Endothelial cell of umbilical vein (primary cell): ENCODE data around the gene AGPS. TPM values are rescaled to one million over a fixed set of nuclear protein-coding genes. Genes with fewer than 3 reads are reported as not detected.

Experiments used
- BruUV-seq: library from RNA; stranded (reverse); fragments of 400-500 nt; replicated peaks from 2 replicates; lab custom pipeline; 2021; lab: Mats Ljungman, UMichigan
- CTCF ChIA-PET: fragments of 300-600, 350-600 bp; sonication (Branson Sonifier 250); formaldehyde crosslinking; loops from one replicate; lab custom pipeline; 2021; ENCODE audit warnings: antibody characterized with exemption, inconsistent platforms; lab: Charles Lee
- POLR2A ChIA-PET: fragments of 300-600, 350-600 bp; sonication (Branson Sonifier 250); formaldehyde crosslinking; loops from one replicate; lab custom pipeline; 2021; ENCODE audit warnings: antibody characterized with exemption, inconsistent platforms; lab: Charles Lee
- DNase-seq: peaks from one replicate; pipeline ENCODE4 v3.0.0-alpha.2; 2011; ENCODE audit warnings: low read depth, low spot score
- FAIRE-seq: peaks from 2 replicates; lab custom pipeline; 2011; peaks lifted over from hg19 to GRCh38; lab: Jason Lieb, UNC
- H2AFZ ChIP-seq: 2 replicates; pipeline ENCODE4 v1.6.0; 2012; ENCODE audit warnings: low read depth, low read length, control low read depth, inconsistent platforms
- H3K27ac ChIP-seq: 2 replicates; pipeline ENCODE4 v1.5.1; 2011; ENCODE audit warnings: low read depth, mild to moderate bottlenecking, control low read depth, low read length, moderate library complexity; ENCODE audit not compliant: insufficient read depth
- H3K27me3 ChIP-seq, 2 experiments: 2 replicates each; pipeline versions ENCODE4 v1.6.0 to v1.6.1; 2011; ENCODE audit warnings: low read length in 2 of 2, mixed read lengths in 1 of 2; ENCODE audit not compliant: control insufficient read depth in 2 of 2, insufficient read depth in 2 of 2
- H3K36me3 ChIP-seq, 2 experiments: 2 replicates in 1 of 2; 3 replicates in 1 of 2; pipeline ENCODE4 v1.5.1; 2011; ENCODE audit warnings: low read length in 2 of 2, mild to moderate bottlenecking in 1 of 2, moderate library complexity in 1 of 2; ENCODE audit not compliant: control insufficient read depth in 2 of 2, insufficient read depth in 2 of 2; ENCODE audit errors: extremely low read depth in 1 of 2
- H3K4me1 ChIP-seq: 3 replicates; pipeline ENCODE4 v1.5.1; 2011; ENCODE audit warnings: mild to moderate bottlenecking, low read length; ENCODE audit not compliant: control insufficient read depth, insufficient read depth; ENCODE audit errors: extremely low read depth
- H3K4me2 ChIP-seq: 2 replicates; pipeline ENCODE4 v1.6.1; 2011; ENCODE audit warnings: low read length, control low read depth, mixed read lengths; ENCODE audit not compliant: insufficient read depth
- H3K4me3 ChIP-seq, 3 experiments: fragments of 200-600 bp in 1 of 3; sonication (generic), shearing (Covaris generic) in 1 of 3; replicated peaks in 1 of 3; 2 replicates each; pipeline ENCODE4 v1.5.1; 2011 to 2016; ENCODE audit warnings: control low read depth in 3 of 3, low read length in 3 of 3, mild to moderate bottlenecking in 2 of 3, inconsistent platforms in 1 of 3, low read depth in 1 of 3, moderate library complexity in 1 of 3; ENCODE audit not compliant: insufficient read depth in 1 of 3
- H3K79me2 ChIP-seq: 2 replicates; pipeline ENCODE4 v1.6.0; 2012; ENCODE audit warnings: low read length, inconsistent platforms; ENCODE audit not compliant: control insufficient read depth, insufficient read depth
- H3K9ac ChIP-seq: replicated peaks from 2 replicates; pipeline ENCODE3; 2011; ENCODE audit warnings: low read length, control low read depth; ENCODE audit not compliant: insufficient read depth; ENCODE audit errors: extremely low read depth
- H3K9me1 ChIP-seq: replicated peaks from 3 replicates; pipeline ENCODE4 v1.6.0; 2011; ENCODE audit warnings: mild to moderate bottlenecking, low read length; ENCODE audit not compliant: control insufficient read depth, insufficient read depth; ENCODE audit errors: extremely low read depth
- H3K9me3 ChIP-seq: replicated peaks from 2 replicates; pipeline ENCODE4 v1.5.1; 2012; ENCODE audit warnings: low read length, inconsistent platforms; ENCODE audit not compliant: control insufficient read depth, insufficient read depth
- H4K20me1 ChIP-seq: replicated peaks from 2 replicates; pipeline ENCODE3; 2011; ENCODE audit warnings: mild to moderate bottlenecking, low read length; ENCODE audit not compliant: control insufficient read depth, insufficient read depth; ENCODE audit errors: extremely low read depth
- CTCF ChIP-seq, 2 donors: IDR thresholded peaks; 1 replicate in 1 of 2; 2 replicates in 1 of 2; pipeline ENCODE4 v1.5.1; 2011; ENCODE audit warnings: low read length in 2 of 2, mild to moderate bottlenecking in 2 of 2, moderate library complexity in 2 of 2, control low read depth in 1 of 2, inconsistent platforms in 1 of 2, low read depth in 1 of 2; ENCODE audit not compliant: insufficient read depth in 1 of 2; ENCODE audit errors: extremely low read depth in 1 of 2
- FOS ChIP-seq: IDR thresholded peaks from 2 replicates; pipeline ENCODE4 v1.6.1; 2011; ENCODE audit warnings: mild to moderate bottlenecking, low read length, moderate library complexity, borderline replicate concordance; ENCODE audit not compliant: insufficient read depth
- GATA2 ChIP-seq: IDR thresholded peaks from 2 replicates; pipeline ENCODE4 v1.7.0; 2011; ENCODE audit warnings: low read depth, mild to moderate bottlenecking, moderate library complexity, mixed read lengths, low read length; ENCODE audit not compliant: insufficient read length, insufficient read depth
- MAX ChIP-seq: IDR thresholded peaks from 2 replicates; pipeline ENCODE4 v1.6.1; 2011; ENCODE audit not compliant: insufficient read depth, insufficient read length
- MYC ChIP-seq: IDR thresholded peaks from one replicate; pipeline ENCODE4 v1.6.1; 2011; ENCODE audit warnings: mild to moderate bottlenecking, low read depth, low read length
- POLR2AphosphoS5 ChIP-seq: IDR thresholded peaks from 2 replicates; pipeline ENCODE4 v1.6.1; 2012; ENCODE audit warnings: low read depth, mild to moderate bottlenecking, control low read depth, low read length, moderate library complexity; ENCODE audit not compliant: insufficient read depth
- dilution Hi-C: fragments of 300-500 bp; cut with MboI; formaldehyde crosslinking; loops from one replicate; pipeline ENCODE4 v1.15.0; 2019; ENCODE audit warnings: low sequenced_read_pairs; ENCODE audit not compliant: extremely low pct_ligation_motif_present
- intact Hi-C: fragments of 100-400 bp; cut with micrococcal nuclease; formaldehyde crosslinking; loops from one replicate; pipeline ENCODE4 v1.10.0; 2022
- polyA plus RNA-seq, 4 experiments: library from polyadenylated mRNA; depleted of rRNA in 3 of 4; stranded (reverse) in 3 of 4; unstranded in 1 of 4; fragments of >200 nt; gene quantifications; 2 replicates each; pipeline versions ENCODE4 v1.2.1 to v1.2.3, GENCODE V29; 2011 to 2012; ENCODE audit warnings: missing spikeins in 1 of 4
- total RNA-seq: library from RNA; stranded (reverse); gene quantifications from 2 replicates; pipeline ENCODE4 v1.2.3, GENCODE V29; 2021

Gene AGPS
- total and polyA plus RNA-seq, 2 donors (not counting 3 experiments of a cell fraction or from before 2014, with no cell fraction given), result 10.1 to 96.5 TPM

- POLR2A ChIA-PET, result no interaction called here
- intact Hi-C loops, result no loop called here
- no peak for FAIRE-seq
These were observed 52.6 kb downstream of the AGPS start for GRCh38 chr2:177445200-177445599.

More at GRCh38 chr2:177445200-177445599, 52.6 kb downstream of the AGPS start:
- TF ChIP-seq MAX, result no peak
- no peak for TF ChIP-seq GATA2
- no peak for TF ChIP-seq POLR2AphosphoS5
- TF ChIP-seq FOS, result no peak
- TF ChIP-seq CTCF (IDR thresholded peaks at IDR 0.05; ENCODE audit: extremely low read depth in 1 of 2, insufficient read depth in 1 of 2, low read depth in 1 of 2, low read length in 2 of 2), result no peak
- TF ChIP-seq MYC, result no peak
- Histone ChIP-seq H3K27ac (no peak overlapping the region), H3K36me3 (peaks cover 0 to 10% of the 10 kb centered on the region in 2 experiments), H3K9me3 (no peaks in the 10 kb centered on the region), H2AFZ (no peak overlapping the region), H3K4me1 (peaks cover 12% of the 10 kb centered on the region), H3K27me3 (no peaks in the 10 kb centered on the region), H3K79me2 (peaks cover 13% of the 10 kb centered on the region), H3K4me2 (peak overlapping the region; percentile 60), H3K9ac (no peak overlapping the region), H4K20me1 (no peaks in the 10 kb centered on the region), H3K9me1 (no peaks in the 10 kb centered on the region), H3K4me3 (no peak overlapping the region)
- dilution Hi-C loops, result no loop called here
- DNase-seq, result peak; percentile 72
- BruUV-seq, result no TSS peak
- CTCF ChIA-PET, result interaction anchor here (1.1 to 1.4 kb wide), 2 partner anchors 9 to 29 kb away, joined by 3 to 6 read pairs; no protein-coding TSS in a partner anchor
